BE2C (cell line): ENCODE data around the gene ELANE.

Source experiments
- DNase-seq: peaks from one replicate; pipeline ENCODE4 v3.0.0-alpha.2; 2020
- H3K27me3 ChIP-seq: fragments of 250-450 bp; sonication (Bioruptor Pico); 2 replicates; pipeline ENCODE4 v1.5.1; 2020; ENCODE audit warnings: mild to moderate bottlenecking
- H3K36me3 ChIP-seq: fragments of 250-450 bp; sonication (Bioruptor Pico); 2 replicates; pipeline ENCODE4 v1.5.1; 2020; ENCODE audit warnings: mild to moderate bottlenecking
- H3K4me1 ChIP-seq: fragments of 250-450 bp; sonication (Bioruptor Pico); 2 replicates; pipeline ENCODE4 v1.5.1; 2020
- H3K4me3 ChIP-seq: 2 replicates; pipeline ENCODE4 v1.5.1; 2011; ENCODE audit warnings: low read depth, low read length
- H3K9me3 ChIP-seq: fragments of 250-450 bp; sonication (Bioruptor Pico); 2 replicates; pipeline ENCODE4 v1.5.1; 2020
- CTCF ChIP-seq: IDR thresholded peaks from 2 replicates; pipeline ENCODE4 v1.5.1; 2012; ENCODE audit warnings: mild to moderate bottlenecking, low read depth, low read length

Gene ELANE

GRCh38 chr19:902093-902370, 49.9 kb downstream of the ELANE start:
- Histone ChIP-seq H3K4me1 (no peaks in the 10 kb centered on the region), H3K9me3 (no peaks in the 10 kb centered on the region), H3K27me3 (no peaks in the 10 kb centered on the region), H3K36me3 (no peaks in the 10 kb centered on the region), H3K4me3 (no peak overlapping the region)
- TF ChIP-seq CTCF = no peak
- no peak for DNase-seq

GRCh38 chr19:902446-903226, 50.5 kb downstream of the ELANE start:
- H3K4me1 ChIP-seq = no peaks in the 10 kb centered on the region
- TF ChIP-seq CTCF = no peak
- no peak overlapping the region for H3K4me3 ChIP-seq
- no peak for DNase-seq
- H3K36me3 ChIP-seq = no peaks in the 10 kb centered on the region
- H3K9me3 ChIP-seq = no peaks in the 10 kb centered on the region
- H3K27me3 ChIP-seq = no peaks in the 10 kb centered on the region

- no peaks in the 10 kb centered on the region for H3K36me3 ChIP-seq
- H3K27me3 ChIP-seq = no peaks in the 10 kb centered on the region
- H3K9me3 ChIP-seq = no peaks in the 10 kb centered on the region
- no peak overlapping the region for H3K4me3 ChIP-seq
- no peak for TF ChIP-seq CTCF
- DNase-seq = no peak
- no peaks in the 10 kb centered on the region for H3K4me1 ChIP-seq
Observed at GRCh38 chr19:903266-903797, 51.2 kb downstream of the ELANE start.

- TF ChIP-seq CTCF = no peak
- H3K36me3 ChIP-seq = no peaks in the 10 kb centered on the region
Observed at GRCh38 chr19:904545-904944, 52.4 kb downstream of the ELANE start.

More at GRCh38 chr19:904545-904944, 52.4 kb downstream of the ELANE start:
- H3K4me3 ChIP-seq = no peak overlapping the region
- no peaks in the 10 kb centered on the region for H3K4me1 ChIP-seq
- DNase-seq = no peak
- no peaks in the 10 kb centered on the region for H3K27me3 ChIP-seq
- no peaks in the 10 kb centered on the region for H3K9me3 ChIP-seq
